HFF-Myc (cell line): ENCODE measurements around the gene RELT.

Experiments used
- DNase-seq: peaks from one replicate; pipeline ENCODE4 v3.0.0-alpha.2; 2011; ENCODE audit warnings: low read depth; ENCODE audit errors: extremely low read depth
- H3K4me3 ChIP-seq: replicated peaks from 2 replicates; pipeline ENCODE4 v1.5.1; 2011; ENCODE audit warnings: low read depth, mild to moderate bottlenecking, control low read depth, low read length
- CTCF ChIP-seq: IDR thresholded peaks from 2 replicates; pipeline ENCODE4 v1.5.1; 2012; ENCODE audit warnings: mild to moderate bottlenecking, low read depth, low read length, control low read depth; ENCODE audit errors: missing control alignments

The RELT gene

DNA sequence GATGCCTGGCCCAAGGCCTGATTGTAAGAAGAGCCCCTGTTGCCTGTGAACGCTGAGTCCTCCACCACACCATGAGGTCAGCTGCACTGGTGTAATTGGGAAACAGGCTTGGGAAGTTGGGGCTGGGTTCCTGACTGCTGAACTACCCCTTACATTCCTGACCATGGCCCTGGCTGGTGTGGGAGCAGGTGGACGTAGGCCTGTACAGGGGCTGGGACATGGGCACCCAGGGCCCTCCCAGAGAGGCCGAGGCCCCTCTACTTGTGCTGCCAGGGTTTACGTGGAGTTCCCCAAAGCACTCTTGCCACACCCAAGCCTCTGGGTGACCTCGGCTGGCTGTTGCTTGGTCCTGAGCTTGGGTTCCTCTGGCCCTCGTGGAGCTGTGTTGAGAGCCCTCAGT is 5.4 kb downstream of the RELT start:
- no peak overlapping the region for H3K4me3 ChIP-seq
- no peak for DNase-seq
- no peak for TF ChIP-seq CTCF

DNA sequence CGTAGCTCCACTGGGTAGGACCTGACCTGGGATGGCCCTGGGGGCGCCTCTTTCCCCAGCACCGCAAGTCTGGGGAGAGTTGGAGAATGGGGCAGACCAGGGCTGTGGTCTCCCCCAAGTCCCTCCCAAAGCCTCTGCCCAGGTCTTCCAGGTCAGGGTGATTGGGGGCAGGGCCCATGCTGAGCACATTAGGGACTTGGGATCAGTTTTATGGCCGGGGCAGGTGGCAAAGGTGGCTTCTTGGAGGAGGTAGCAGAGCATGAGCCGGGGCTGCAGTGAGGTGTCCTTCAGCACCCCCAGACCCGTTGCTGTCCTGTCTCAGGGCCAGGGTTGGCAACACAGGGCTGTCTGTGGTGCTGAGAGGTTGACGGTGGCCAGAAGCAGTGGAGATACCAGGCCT is 6.0 kb downstream of the RELT start:
- TF ChIP-seq CTCF: no peak
- DNase-seq: no peak
- H3K4me3 ChIP-seq: no peak overlapping the region

- no peak for TF ChIP-seq CTCF
- DNase-seq: no peak
- H3K4me3 ChIP-seq: no peak overlapping the region
These were observed 6.5 kb downstream of the RELT start for GRCh38 chr11:73382747-73383146.

GRCh38 chr11:73383249-73384124 is 7.3 kb downstream of the RELT start:
- H3K4me3 ChIP-seq: no peak overlapping the region
- no peak for TF ChIP-seq CTCF
- no peak for DNase-seq

DNA sequence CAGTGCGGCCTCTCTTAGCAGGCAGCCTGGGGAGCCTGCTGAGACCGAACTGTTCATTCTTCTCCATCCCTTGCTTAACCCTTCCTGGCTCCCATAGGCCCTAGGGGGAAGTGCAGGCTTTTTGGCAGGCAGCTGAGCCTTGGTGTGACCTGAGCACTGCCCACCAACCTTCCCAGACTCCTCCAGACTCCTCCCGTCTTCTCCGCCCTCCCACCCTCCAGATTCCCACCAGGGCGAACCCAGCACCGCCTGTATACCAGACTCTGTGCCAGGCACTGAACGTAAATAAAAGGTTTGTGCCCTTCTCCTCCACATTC is 7.9 kb downstream of the RELT start:
- no peak overlapping the region for H3K4me3 ChIP-seq
- no peak for DNase-seq
- no peak for TF ChIP-seq CTCF

DNA sequence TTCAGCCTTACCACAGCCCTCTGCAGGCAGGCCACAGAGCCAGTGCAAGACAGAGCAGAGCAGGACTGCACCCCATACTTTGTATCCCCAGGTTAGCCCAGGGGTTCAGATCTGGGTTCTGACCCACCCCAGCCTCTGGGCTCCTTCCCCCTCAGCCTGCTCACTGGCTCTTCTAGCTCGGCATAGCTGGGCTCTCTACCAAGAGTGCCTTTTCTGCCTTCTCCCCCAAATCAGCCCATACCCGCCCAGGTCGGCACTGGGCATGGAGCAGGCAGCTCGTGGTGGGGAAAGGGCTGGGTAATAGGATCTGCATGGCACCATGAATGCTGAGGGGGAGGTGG is 8.3 kb downstream of the RELT start:
- no peak overlapping the region for H3K4me3 ChIP-seq
- no peak for TF ChIP-seq CTCF
- DNase-seq: no peak

GRCh38 chr11:73384872-73385689 is 8.9 kb downstream of the RELT start:
- no peak for TF ChIP-seq CTCF
- no peak for DNase-seq

More at GRCh38 chr11:73384872-73385689, 8.9 kb downstream of the RELT start:
- H3K4me3 ChIP-seq: no peak overlapping the region
